HG03378 (cell line): Measurements from ENCODE around the gene SATB2.

Source experiments
- ATAC-seq: cut with Tn5 transposase; IDR thresholded peaks from one replicate; pipeline ENCODE4 v1.9.1; 2021; ENCODE audit warnings: mild to moderate bottlenecking, moderate library complexity; ENCODE audit not compliant: unreplicated experiment

The SATB2 gene

DNA sequence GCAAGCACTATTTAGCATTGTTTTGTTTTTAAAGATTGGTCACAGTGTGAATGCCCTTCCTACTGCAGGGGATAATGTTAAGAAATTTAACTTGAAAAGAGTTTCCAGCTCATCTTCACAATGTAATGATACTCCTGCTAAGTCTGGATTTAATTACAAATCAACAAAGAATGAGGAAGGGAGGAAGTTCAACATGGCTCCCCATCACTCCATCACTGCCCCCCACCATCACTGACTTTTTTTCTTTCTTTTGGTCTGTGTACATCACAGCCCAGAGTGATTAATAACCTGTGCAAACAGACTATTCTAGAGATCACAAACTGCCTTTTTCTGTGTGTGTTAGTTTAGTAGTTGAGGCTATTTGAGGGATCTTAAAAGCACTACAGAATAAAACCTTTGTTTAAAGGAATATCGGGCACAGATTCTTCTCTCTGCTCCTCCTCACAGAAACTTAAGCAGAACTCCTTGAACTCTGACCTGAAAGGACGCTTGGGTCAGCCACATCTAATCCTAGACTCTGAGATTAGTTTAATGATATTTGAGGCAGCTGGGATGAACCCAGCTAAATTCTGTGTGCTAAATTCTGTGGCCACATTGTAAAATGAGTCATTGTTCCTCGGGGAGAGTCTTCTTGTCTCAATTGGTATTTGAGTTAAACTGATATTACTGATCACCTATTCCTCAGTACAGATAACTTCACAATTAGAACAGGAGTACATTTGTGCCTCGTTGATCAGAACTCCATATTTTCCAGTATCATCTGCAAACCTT is 47.8 kb downstream of the SATB2 start:
- no peak for ATAC-seq

DNA sequence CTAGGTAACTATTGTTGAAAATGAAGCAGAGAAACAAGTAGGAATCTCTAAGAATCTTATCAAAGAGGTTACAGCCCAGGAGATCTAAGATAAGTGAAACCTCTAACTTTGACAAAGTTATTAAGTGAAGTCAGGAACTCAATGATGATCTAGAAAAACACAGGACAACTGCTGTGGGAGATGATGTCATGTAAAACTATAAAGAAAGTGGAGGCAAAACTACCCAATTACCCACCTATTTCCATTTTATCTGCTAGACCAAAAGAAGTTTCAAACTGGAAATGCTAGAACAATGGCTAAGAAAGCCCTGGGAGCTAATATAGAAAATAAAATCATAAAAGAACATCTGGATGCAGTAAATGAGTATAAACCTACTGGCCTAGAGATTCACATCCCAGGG is 50.3 kb downstream of the SATB2 start:
- ATAC-seq = no peak

DNA sequence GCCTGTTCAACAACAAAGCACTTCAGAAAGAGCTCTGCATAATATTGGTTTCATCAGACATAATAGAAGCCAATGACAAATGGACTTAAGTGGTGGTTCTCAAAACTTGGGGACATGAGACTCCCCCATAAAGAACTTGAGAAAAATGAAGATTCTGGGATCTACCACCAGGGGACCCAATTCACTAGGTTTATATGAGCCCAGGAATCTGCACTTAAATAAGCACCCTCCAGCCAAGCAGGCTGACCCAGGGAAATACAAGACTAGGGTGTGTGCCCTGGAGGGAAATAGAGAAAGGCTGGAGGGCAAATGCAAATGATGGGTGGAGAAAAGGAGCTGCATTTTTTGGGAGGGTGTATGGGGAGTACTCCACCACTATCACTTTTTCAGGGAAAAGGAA is 52.5 kb downstream of the SATB2 start:
- no peak for ATAC-seq

DNA sequence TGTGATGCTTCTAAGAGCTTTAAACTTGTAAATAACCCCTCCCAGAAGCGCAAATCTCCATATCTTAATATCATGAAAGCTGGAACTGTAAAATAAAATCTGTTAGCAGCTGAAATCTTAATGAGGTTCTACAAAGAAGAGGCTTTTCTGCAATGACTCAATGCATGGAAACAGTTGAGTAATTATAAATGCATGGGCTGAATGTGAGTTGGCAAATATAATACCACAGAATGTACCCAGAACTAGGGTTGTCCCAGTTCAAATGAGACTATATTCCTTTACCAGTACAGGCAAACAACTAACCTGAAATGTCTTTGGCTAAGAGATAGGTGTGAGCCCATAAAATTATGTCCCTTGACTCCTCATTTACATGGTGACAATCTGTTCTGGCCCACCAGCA is 52.9 kb downstream of the SATB2 start:
- ATAC-seq = no peak

DNA sequence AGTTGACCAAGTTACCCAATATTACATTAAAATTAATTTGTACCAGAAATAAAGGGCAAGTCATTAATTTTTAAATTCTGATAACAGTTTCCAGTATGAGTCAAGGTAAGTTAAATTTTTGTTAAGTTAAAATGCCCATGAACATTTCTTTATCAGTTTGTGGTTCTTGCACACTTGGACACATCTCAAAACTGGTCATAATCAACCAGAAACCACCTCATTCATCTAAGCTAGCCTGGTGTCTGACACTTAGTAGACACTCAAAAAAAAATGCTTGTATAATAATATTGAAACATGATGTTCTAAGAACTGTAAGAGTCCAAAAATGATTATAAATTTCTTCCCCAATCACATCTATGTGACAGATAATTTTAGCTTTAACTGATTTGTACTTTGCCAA is 62.4 kb downstream of the SATB2 start:
- no peak for ATAC-seq

DNA sequence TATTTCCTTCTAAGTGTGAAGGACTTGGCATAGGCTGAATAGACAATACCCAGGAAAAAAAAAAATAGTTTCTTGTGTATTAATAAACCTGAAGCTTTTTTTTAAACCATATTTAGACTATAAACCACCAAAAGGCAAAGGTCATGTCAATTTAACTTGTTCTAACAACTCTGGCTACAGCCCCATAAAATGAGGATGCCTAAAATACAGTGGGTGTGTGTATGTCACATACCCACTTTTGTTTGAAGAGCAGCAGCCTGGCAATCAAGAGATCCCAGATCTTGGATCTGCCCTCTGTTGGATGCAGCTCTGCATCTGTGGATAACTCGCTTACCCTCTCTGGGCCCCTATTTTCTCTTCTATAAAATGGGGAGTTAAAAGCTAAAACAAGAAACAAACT is 65.4 kb downstream of the SATB2 start:
- no peak for ATAC-seq

DNA sequence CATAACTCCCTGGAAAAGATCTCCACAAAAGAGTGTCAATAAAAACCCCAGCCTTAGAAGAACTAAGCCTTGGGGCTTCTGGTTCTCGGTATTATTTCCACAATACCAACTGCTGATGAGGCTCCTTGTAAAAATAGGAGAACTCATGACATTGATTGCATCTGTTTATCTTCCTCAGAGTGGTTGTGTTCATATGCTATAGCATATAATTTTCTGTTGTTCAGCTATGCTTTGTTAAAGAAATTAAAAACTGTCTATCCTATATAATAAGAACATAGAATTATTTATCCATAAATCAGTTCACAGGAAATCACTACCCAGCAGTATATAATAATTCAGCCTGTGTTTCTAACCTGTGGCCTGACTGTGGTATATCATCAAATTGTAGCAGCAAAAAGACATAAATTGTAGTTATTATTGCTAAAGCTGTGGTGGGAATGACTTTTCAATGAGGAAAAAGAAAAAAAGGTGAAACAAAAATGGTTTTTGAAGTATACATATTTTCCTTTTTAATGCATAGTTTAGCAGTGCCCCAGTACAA is 68.9 kb downstream of the SATB2 start:
- ATAC-seq = no peak

DNA sequence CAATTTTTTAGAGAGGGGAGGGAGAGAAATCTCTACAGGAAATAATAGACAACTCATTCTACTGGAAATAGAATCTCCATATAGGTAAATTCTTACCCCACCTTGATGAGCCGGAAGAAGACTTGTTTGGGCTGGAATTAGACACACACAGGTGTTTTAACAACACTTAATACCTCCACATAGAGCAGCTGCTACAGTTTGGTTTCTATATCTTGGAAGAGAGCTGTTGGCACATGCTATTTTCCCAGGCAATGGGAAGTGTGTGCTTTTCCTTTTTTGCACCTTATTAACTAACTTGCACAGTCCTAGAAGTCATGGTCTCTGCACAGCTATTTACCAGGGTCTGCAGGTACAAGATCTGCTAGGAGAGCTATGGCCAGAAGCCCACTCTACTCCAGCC is 73.7 kb downstream of the SATB2 start:
- no peak for ATAC-seq

DNA sequence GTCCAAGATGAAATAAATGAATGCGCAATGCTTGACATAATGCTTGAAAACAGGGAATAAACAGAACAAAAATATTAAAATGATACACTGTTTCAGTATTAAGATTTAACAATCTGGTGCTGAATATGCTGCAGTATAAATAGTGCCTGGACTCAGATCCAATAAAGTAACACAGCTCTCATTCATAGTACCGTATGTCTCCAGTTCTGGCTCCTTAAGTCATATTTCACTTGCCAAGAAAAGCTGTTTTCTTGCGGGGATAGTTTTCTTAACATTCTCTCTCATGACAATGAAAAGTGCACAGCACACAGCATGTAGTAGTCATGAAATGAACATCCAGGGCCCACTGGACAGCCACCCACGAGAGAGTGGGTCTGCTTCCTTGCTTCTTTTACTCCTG is 74.7 kb downstream of the SATB2 start:
- no peak for ATAC-seq

DNA sequence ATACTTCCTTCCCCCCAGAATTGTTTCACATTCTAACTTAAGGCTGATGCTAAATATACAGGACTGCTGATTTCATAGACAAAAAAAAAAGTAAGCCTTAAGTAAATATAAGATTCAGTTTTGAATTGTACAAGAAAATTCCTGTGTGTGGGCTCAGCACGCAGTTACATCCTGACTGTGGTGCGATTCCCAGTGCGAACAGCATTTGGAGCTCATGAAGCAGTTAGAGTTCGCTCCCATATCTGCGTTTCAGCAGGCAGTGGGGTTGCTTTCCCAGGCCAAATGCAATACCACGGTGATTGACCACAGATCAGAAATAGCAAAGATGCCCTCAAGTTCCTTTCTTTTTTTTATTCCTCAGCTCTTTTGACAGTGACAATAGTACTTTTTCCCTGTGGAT is 75.6 kb downstream of the SATB2 start:
- ATAC-seq = no peak

DNA sequence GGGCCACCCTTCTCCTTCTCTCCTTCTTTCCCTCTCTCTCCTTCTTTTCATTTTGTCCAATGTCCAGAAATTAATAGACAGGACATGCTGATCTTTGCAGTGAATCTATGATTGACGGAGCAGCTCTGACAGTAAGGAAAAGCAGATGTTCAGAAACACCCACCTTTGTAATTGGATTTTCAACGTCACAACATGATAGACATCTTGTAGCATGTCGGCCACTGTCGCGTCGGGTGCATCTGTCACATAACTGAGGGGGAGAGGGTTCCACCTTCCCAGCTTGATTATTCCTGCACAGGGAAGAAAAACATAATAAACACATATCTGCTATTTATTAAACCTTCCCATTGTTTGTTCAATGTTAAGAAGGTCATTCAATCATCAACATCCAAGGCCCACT is 76.2 kb downstream of the SATB2 start:
- ATAC-seq = no peak

DNA sequence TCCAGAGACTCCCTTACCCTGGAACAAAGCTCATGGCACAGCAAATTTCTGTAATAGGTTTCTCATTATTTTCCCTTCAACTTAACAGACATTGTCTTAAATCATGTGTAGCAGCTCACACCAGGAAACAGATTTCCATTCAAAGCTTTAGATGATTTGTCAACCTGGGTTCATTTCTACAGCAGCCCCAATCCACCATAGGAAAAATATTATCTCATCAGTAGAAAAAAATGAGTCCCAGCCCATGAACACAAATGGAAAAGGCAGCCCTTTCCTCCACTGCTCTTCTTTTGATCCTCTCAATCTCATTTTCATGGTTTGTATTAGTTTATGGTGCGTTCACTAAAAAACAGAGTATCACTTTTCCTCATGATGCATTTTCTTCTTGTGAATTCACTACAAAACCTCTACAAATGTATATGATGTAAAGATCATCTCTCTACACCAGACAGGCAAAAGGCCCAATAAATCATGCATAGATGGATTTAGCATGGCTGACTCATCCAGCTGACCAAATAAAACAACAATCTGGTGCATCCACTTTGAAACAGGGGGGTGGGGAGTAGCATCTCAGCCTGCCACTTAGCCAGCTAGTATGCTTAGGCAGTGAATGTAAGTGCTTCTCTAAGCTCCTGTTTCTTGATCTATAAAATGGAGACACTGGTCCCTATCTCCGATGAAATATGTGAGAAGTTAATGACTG is 78.6 kb downstream of the SATB2 start:
- no peak for ATAC-seq

DNA sequence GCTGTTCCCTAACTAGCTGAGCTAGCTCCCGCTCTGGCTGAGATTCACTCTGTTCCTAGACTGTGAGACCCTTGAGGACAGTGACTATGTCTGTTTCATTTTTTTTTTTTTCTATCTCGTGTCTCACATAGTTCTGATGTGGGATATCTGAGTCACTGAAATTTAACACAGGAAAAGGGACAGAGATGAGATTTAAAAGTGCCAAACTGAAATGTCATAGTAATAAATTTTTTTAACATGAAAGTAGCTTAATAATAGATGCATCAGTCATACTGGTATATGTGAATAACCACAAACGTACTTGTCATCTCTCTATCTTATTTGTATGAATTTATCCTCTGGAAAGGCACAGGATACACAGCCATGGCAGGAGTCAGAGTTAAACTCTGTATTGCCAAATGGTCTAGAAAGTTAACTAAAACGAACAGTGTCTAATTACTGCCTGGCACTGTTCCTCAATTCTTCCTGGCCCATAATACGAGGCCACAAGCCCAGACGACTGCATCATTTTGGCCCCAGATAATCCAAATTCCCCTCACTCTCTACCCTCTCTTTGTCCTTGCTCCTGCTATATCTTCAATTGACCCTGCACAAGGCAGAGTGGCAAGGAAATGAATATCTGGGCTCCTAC is 87.5 kb downstream of the SATB2 start:
- no peak for ATAC-seq

DNA sequence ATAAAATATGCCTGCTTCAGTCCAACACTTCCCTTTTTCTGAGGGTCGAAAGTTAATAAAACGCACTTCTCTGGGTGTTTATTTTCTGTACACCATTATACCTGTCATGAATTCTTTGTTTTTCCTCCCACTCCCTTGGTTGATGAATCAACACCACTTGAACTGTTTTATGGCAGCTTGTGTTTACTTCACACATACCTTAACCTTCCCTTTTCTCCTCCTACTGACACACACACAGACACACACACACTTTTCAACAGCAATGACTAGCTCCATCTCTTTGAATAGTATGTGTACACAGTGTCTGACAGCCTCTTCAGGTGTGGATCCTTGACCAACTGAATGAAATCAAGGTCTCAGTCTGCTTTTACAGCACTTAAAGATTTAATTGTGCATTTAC is 91.3 kb downstream of the SATB2 start:
- ATAC-seq = no peak

DNA sequence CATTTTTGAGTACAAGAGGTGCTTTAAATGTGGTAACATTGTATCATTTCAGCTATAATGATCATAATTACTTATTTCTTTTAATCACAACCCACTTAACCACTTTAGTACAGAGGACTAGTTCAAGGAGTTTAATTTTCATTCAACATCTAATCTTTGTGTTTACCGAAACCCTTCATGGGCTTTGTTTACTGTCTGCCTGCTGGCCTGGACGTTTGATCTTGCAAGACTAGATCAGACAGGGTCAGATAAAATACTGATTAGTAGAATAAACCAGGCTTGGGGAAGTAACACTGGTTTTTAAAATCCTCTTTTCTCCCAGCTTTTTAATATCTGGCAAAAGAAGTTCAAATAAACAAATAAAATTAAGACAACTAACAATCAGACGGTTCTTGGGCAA is 93.6 kb downstream of the SATB2 start:
- ATAC-seq = no peak

DNA sequence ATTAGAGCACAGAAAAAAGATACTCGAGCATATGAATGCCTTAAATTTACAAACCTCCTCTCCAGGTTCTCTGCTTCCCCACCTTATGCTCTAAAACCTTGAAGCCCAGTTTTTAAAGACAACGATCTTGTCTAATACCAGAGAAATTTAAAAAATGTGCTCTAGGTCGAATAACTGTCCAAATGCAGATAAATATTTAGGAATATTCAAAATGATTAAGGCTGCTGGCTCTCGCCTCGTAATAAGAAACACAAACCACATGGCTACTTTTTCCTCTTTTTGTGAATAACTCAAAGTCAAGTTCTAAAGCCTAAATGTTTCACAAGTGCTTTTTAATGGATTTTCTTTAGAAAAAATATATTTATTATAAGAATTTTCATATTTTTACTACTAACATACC is 101.3 kb downstream of the SATB2 start:
- no peak for ATAC-seq

DNA sequence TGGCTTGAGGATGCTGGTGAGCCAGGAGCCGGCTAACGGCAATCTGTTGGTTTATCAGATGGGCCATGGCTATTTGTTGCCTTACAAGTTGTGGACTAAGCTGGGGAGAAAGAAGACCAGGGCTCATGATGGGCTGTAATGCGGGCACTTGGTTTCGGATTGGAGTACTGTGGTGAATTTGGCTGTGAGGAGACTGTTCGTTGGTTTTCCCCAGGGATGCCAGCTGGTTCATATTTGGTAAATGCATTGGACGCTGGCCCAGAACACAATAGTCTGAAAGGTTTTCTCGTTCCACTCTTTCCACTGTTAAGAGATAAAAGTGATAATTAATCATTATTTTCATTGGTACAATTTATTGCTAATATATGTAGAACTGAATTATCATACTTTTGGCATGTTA is 108.9 kb downstream of the SATB2 start:
- no peak for ATAC-seq

DNA sequence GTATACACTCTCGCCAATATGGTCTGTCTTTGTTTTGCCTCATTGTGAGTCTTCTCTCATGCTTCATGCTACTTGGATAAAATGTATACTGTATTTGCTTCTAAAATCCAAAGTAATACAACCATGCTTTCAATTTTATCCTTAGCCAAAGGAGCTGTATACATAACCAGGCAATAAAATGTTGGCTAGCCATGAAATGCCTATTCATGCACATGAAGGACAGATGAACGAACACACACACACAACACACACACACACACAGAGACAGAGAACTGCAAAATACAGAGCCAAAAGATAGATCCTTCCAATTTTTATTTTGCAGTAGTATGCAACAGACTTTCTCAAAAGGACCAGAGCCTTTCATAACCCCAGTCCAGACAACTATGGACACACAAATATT is 113.7 kb downstream of the SATB2 start:
- ATAC-seq = no peak

DNA sequence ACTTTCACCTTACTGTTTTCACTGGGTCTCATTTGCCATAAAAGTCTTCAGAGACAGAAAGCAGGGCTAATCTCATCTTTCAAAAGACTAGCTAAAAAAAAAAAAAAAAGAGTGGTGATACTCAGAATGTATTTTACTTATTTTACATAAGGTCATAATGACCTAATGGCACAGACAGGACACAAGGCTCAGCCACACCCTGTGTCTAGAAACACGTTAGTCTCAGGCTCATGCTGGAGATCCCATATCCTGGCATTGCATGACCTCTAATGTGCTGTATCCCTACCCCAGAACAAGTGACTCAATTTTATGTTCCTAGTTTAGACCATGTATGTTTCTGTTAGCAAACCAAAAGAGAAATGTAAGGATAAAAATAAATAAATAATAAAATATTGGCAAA is 115.4 kb downstream of the SATB2 start:
- ATAC-seq = no peak

DNA sequence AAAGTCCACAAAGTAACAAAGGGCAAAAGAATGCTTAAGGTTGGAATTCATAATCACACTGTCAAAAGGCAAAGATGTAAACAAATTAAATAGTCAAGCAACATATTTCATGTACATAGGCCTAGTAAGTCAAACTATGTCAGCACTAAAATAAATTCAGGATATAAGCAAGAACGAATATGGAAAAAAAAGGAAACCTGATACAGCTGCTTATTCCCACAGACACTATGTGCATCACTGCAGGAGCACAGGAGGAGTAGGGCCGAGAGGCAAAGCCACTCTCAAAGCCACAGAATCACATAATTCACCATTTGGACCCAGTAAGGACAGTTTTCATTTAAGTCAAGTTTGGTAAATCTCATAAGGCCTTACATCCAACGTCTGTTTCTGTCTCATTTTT is 116.6 kb downstream of the SATB2 start:
- no peak for ATAC-seq

DNA sequence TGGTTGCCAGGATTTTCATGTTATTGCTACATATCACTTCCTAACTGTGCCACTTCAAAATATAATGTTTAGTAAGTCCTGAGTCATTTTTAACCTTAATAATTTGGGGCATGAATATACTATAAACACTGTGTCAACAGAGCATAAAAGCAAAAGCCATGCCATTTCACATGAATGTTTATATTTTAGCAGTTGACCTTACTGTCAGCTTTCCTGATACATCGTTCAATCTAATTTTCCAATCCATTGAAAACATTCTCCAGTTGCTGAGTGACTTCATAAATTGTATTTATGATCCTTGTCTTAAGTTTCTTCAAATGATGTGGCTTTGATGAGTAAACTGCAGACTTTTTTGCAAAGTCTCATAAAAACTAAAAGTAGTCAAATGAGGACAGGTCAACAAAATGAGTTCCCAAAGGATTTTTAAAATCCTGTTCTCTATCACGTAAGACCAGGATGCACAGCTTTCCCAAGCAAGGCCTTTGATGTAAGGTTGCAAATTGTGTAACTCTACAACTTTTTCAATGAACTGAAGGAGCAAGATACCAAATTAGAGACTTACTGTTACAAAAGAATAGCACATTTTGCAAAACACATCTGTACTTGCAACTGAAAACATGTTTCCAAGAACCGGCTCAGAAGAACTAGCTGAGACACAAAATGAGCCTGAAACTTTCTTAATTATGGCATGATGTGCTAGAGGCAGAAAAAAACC is 117.7 kb downstream of the SATB2 start:
- ATAC-seq = no peak
